ENCODE results near the gene WDR70. TPM values are rescaled to one million over a fixed set of nuclear protein-coding genes. Genes with fewer than 3 reads are reported as not detected.
A peak's percentile ranks its signal among the peaks of the same experiment; 100 is the strongest.

Gene WDR70
- total RNA-seq, 1 experiment from 2014 or later = 25.0 TPM

GRCh38 chr5:37657046-37657445 lies 277.9 kb downstream of the WDR70 start:
- TF ChIP-seq CTCF (conservative IDR thresholded peaks at IDR 0.05; ENCODE audit: low read depth, low read length) (no peak), EZH2phosphoT487 (IDR thresholded peaks at IDR 0.05; ENCODE audit: borderline replicate concordance, low read length) (no peak), EZH2 (IDR thresholded peaks at IDR 0.05; ENCODE audit: low read length, unreplicated experiment) (no peak)
- H3K36me3 ChIP-seq (ENCODE audit: low read depth, low read length) = no peaks in the 10 kb centered on the region
- DNase-seq (no peak), ATAC-seq (no peak)
- no peak overlapping the region for H3K4me3 ChIP-seq (ENCODE audit: low read length)
- no peaks in the 10 kb centered on the region for H3K27me3 ChIP-seq (ENCODE audit: low read length)
- H3K9me2 ChIP-seq (replicated peaks; ENCODE audit: low read length) = no peaks in the 10 kb centered on the region
- no peak overlapping the region for H3K9ac ChIP-seq (ENCODE audit: low read length)
- BruUV-seq (replicated peaks) = no TSS peak
- no peaks in the 10 kb centered on the region for H3F3A ChIP-seq (ENCODE audit: low read length, unreplicated experiment)
- no peaks in the 10 kb centered on the region for H3K9me3 ChIP-seq (ENCODE audit: low read length)
- CTCF ChIA-PET = no interaction called here
- no peaks in the 10 kb centered on the region for H4K20me1 ChIP-seq (ENCODE audit: low read length)
- no peak overlapping the region for H3K27ac ChIP-seq (ENCODE audit: low read length)
- H3K79me2 ChIP-seq (ENCODE audit: low read length) = no peaks in the 10 kb centered on the region
- intact Hi-C loops (cut with micrococcal nuclease) = no loop called here
- no peak overlapping the region for H2AFZ ChIP-seq (ENCODE audit: low read length)
- H3K4me1 ChIP-seq (ENCODE audit: insufficient read depth, low read length) = peaks cover 8% of the 10 kb centered on the region
- POLR2A ChIA-PET (ENCODE audit: unreplicated experiment) = no interaction called here
- H3K4me2 ChIP-seq (ENCODE audit: low read length) = no peak overlapping the region

GRCh38 chr5:37658440-37658839 lies 279.3 kb downstream of the WDR70 start:
- H3F3A ChIP-seq (ENCODE audit: low read length, unreplicated experiment) = no peaks in the 10 kb centered on the region
- H3K4me3 ChIP-seq (ENCODE audit: low read length) = no peak overlapping the region
- ChIA-PET CTCF (no interaction called here), POLR2A (ENCODE audit: unreplicated experiment) (no interaction called here)
- no peaks in the 10 kb centered on the region for H3K27me3 ChIP-seq (ENCODE audit: low read length)
- DNase-seq (peak; percentile 35), ATAC-seq (peak; percentile 57; the same call in 1 of the 2 replicates)
- H3K9me3 ChIP-seq (ENCODE audit: low read length) = no peaks in the 10 kb centered on the region
- H4K20me1 ChIP-seq (ENCODE audit: low read length) = no peaks in the 10 kb centered on the region
- no TSS peak for BruUV-seq (replicated peaks)
- H3K4me2 ChIP-seq (ENCODE audit: low read length) = no peak overlapping the region
- H3K9me2 ChIP-seq (replicated peaks; ENCODE audit: low read length) = no peaks in the 10 kb centered on the region
- no peak overlapping the region for H2AFZ ChIP-seq (ENCODE audit: low read length)
- intact Hi-C loops (cut with micrococcal nuclease) = no loop called here
- H3K27ac ChIP-seq (ENCODE audit: low read length) = no peak overlapping the region
- TF ChIP-seq CTCF (conservative IDR thresholded peaks at IDR 0.05; ENCODE audit: low read depth, low read length) (no peak), EZH2phosphoT487 (IDR thresholded peaks at IDR 0.05; ENCODE audit: borderline replicate concordance, low read length) (no peak), EZH2 (IDR thresholded peaks at IDR 0.05; ENCODE audit: low read length, unreplicated experiment) (no peak)
- H3K36me3 ChIP-seq (ENCODE audit: low read depth, low read length) = no peaks in the 10 kb centered on the region
- H3K9ac ChIP-seq (ENCODE audit: low read length) = no peak overlapping the region
- H3K4me1 ChIP-seq (ENCODE audit: insufficient read depth, low read length) = peaks cover 8% of the 10 kb centered on the region
- no peaks in the 10 kb centered on the region for H3K79me2 ChIP-seq (ENCODE audit: low read length)

- Histone ChIP-seq H3F3A (ENCODE audit: low read length, unreplicated experiment) (no peaks in the 10 kb centered on the region), H3K79me2 (ENCODE audit: low read length) (no peaks in the 10 kb centered on the region), H3K27ac (ENCODE audit: low read length) (no peak overlapping the region), H3K4me2 (ENCODE audit: low read length) (no peak overlapping the region), H3K4me1 (ENCODE audit: insufficient read depth, low read length) (peaks cover 8% of the 10 kb centered on the region), H3K9me3 (ENCODE audit: low read length) (no peaks in the 10 kb centered on the region), H3K36me3 (ENCODE audit: low read depth, low read length) (no peaks in the 10 kb centered on the region), H3K4me3 (ENCODE audit: low read length) (no peak overlapping the region), H4K20me1 (ENCODE audit: low read length) (no peaks in the 10 kb centered on the region), H3K27me3 (ENCODE audit: low read length) (no peaks in the 10 kb centered on the region), H3K9me2 (replicated peaks; ENCODE audit: low read length) (no peaks in the 10 kb centered on the region), H2AFZ (ENCODE audit: low read length) (no peak overlapping the region), H3K9ac (ENCODE audit: low read length) (no peak overlapping the region)
- POLR2A ChIA-PET (ENCODE audit: unreplicated experiment) = no interaction called here
- TF ChIP-seq EZH2phosphoT487 (IDR thresholded peaks at IDR 0.05; ENCODE audit: borderline replicate concordance, low read length) = no peak
- no peak for TF ChIP-seq EZH2 (IDR thresholded peaks at IDR 0.05; ENCODE audit: low read length, unreplicated experiment)
- TF ChIP-seq CTCF (conservative IDR thresholded peaks at IDR 0.05; ENCODE audit: low read depth, low read length) = no peak
- BruUV-seq (replicated peaks) = no TSS peak
- intact Hi-C loops (cut with micrococcal nuclease) = no loop called here
- ATAC-seq (no peak), DNase-seq (no peak)
- CTCF ChIA-PET = no interaction called here
Observed at GRCh38 chr5:37660319-37660718, 281.2 kb downstream of the WDR70 start.
